ENCODE data around the gene PLPP7.
"Not testable (repeated sequence)": the region's sequence is repeated elsewhere in the genome, so short reads cannot be mapped to it uniquely, and the experiment has no call there.

PLPP7 gene

GRCh38 chr9:131266266-131267229 is 23.0 kb upstream of the PLPP7 start:
- DNase-seq (ENCODE audit: extremely low read depth in 1 of 2, low read depth in 1 of 2): peak in 1 of 2 donors; percentile 47

GRCh38 chr9:131270171-131271015 is 19.1 kb upstream of the PLPP7 start:
- DNase-seq (ENCODE audit: extremely low read depth in 1 of 2, low read depth in 1 of 2): peak in 1 of 2 donors; percentile 59

- DNase-seq (ENCODE audit: extremely low read depth in 1 of 2, low read depth in 1 of 2): not testable (repeated sequence)
These were observed 18.6 kb upstream of the PLPP7 start for GRCh38 chr9:131271016-131271273.

GRCh38 chr9:131271506-131271931 is 18.0 kb upstream of the PLPP7 start:
- DNase-seq (ENCODE audit: extremely low read depth in 1 of 2, low read depth in 1 of 2): no peak

GRCh38 chr9:131272212-131272611 is 17.3 kb upstream of the PLPP7 start:
- no peak for DNase-seq (ENCODE audit: extremely low read depth in 1 of 2, low read depth in 1 of 2)

GRCh38 chr9:131273146-131273855 is 16.2 kb upstream of the PLPP7 start:
- peak in 1 of 2 donors; percentile 17 for DNase-seq (ENCODE audit: extremely low read depth in 1 of 2, low read depth in 1 of 2)

GRCh38 chr9:131273856-131274673 is 15.5 kb upstream of the PLPP7 start:
- no peak for DNase-seq (ENCODE audit: extremely low read depth in 1 of 2, low read depth in 1 of 2)

GRCh38 chr9:131274674-131275331 is 14.7 kb upstream of the PLPP7 start:
- DNase-seq (ENCODE audit: extremely low read depth in 1 of 2, low read depth in 1 of 2): no peak

GRCh38 chr9:131275332-131276093 is 14.0 kb upstream of the PLPP7 start:
- no peak for DNase-seq (ENCODE audit: extremely low read depth in 1 of 2, low read depth in 1 of 2)

- peak in 1 of 2 donors; percentile 22 for DNase-seq (ENCODE audit: extremely low read depth in 1 of 2, low read depth in 1 of 2)
These were observed 13.2 kb upstream of the PLPP7 start, which contains the start of gene FAM78A for GRCh38 chr9:131276094-131276888. Gene FAM78A, minus strand, starts transcription at chr9:131276510. Its CDS starts 331 bp downstream, at chr9:131276179.

GRCh38 chr9:131276891-131277286 is 12.6 kb upstream of the PLPP7 start:
- DNase-seq (ENCODE audit: extremely low read depth in 1 of 2, low read depth in 1 of 2): no peak

GRCh38 chr9:131277287-131277909 is 12.1 kb upstream of the PLPP7 start:
- DNase-seq (ENCODE audit: extremely low read depth in 1 of 2, low read depth in 1 of 2): no peak

- DNase-seq (ENCODE audit: extremely low read depth in 1 of 2, low read depth in 1 of 2): peak in 1 of 2 donors; percentile 68
These were observed 11.4 kb upstream of the PLPP7 start for GRCh38 chr9:131277910-131278701.

GRCh38 chr9:131278702-131279111 is 10.8 kb upstream of the PLPP7 start:
- DNase-seq (ENCODE audit: extremely low read depth in 1 of 2, low read depth in 1 of 2): no peak

GRCh38 chr9:131279196-131279862 is 10.2 kb upstream of the PLPP7 start:
- no peak for DNase-seq (ENCODE audit: extremely low read depth in 1 of 2, low read depth in 1 of 2)

GRCh38 chr9:131279863-131280570 is 9.5 kb upstream of the PLPP7 start:
- DNase-seq (ENCODE audit: extremely low read depth in 1 of 2, low read depth in 1 of 2): no peak
